ENCODE measurements around the gene CCDC194.

DNA sequence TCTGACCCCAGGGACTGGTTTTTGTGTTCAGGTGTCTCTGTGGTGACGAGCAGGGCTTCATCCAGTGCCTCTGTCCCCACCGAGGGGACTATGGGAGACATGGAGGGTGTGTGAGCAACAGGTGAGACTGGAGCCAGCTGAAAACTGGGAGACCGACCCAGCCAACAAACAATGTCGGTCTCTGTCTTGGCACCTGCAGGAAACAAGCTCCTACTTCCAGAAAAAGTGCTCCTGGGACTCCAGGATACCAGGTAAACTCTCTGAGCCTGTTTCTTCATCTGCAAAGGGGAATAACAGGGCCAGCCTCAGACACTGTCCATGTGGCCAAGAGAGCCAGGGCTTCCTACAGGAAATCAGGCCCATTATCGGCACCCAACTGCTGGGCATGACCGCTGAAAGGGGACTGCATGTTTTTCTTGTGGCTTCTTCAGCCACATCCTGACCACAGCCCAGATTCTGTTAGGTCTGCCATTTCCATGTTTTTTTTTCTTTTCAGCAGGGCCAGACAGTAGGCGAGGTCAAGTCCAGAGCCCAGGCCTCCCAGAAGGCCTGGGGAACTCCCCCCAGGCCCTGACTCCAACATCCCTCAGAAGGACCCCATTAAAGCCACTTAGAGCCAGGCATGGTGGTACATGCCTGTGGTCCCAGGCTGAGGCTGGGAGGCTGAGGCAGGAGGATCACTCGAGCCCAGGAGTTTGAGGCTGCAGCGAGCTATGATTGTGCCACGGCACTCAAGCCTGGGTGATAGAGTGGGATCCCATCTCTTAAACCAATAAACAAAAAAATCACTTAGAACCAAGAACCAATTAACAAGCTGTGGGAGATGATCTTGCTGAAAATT is 12.3 kb upstream of the CCDC194 start:
- TF ChIP-seq KLF9 (tag by site-specific recombination; IDR thresholded peaks at IDR 0.05; ENCODE audit: low read depth), result no peak
- TF ChIP-seq, protein P1, sequence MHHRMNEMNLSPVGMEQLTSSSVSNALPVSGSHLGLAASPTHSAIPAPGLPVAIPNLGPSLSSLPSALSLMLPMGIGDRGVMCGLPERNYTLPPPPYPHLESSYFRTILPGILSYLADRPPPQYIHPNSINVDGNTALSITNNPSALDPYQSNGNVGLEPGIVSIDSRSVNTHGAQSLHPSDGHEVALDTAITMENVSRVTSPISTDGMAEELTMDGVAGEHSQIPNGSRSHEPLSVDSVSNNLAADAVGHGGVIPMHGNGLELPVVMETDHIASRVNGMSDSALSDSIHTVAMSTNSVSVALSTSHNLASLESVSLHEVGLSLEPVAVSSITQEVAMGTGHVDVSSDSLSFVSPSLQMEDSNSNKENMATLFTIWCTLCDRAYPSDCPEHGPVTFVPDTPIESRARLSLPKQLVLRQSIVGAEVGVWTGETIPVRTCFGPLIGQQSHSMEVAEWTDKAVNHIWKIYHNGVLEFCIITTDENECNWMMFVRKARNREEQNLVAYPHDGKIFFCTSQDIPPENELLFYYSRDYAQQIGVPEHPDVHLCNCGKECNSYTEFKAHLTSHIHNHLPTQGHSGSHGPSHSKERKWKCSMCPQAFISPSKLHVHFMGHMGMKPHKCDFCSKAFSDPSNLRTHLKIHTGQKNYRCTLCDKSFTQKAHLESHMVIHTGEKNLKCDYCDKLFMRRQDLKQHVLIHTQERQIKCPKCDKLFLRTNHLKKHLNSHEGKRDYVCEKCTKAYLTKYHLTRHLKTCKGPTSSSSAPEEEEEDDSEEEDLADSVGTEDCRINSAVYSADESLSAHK (tag by site-specific recombination; IDR thresholded peaks at IDR 0.05), result no peak
- TF ChIP-seq, protein P2, sequence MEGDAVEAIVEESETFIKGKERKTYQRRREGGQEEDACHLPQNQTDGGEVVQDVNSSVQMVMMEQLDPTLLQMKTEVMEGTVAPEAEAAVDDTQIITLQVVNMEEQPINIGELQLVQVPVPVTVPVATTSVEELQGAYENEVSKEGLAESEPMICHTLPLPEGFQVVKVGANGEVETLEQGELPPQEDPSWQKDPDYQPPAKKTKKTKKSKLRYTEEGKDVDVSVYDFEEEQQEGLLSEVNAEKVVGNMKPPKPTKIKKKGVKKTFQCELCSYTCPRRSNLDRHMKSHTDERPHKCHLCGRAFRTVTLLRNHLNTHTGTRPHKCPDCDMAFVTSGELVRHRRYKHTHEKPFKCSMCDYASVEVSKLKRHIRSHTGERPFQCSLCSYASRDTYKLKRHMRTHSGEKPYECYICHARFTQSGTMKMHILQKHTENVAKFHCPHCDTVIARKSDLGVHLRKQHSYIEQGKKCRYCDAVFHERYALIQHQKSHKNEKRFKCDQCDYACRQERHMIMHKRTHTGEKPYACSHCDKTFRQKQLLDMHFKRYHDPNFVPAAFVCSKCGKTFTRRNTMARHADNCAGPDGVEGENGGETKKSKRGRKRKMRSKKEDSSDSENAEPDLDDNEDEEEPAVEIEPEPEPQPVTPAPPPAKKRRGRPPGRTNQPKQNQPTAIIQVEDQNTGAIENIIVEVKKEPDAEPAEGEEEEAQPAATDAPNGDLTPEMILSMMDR (tag by site-specific recombination; IDR thresholded peaks at IDR 0.05), result no peak
- TF ChIP-seq ZNF221 (tag by site-specific recombination; IDR thresholded peaks at IDR 0.05; ENCODE audit: borderline replicate concordance), result no peak
- no peak for TF ChIP-seq YY1 (tag by site-specific recombination; IDR thresholded peaks at IDR 0.05)
- no peak for TF ChIP-seq ZNF138 (tag by site-specific recombination; IDR thresholded peaks at IDR 0.05; ENCODE audit: borderline replicate concordance)
- TF ChIP-seq, protein P3, sequence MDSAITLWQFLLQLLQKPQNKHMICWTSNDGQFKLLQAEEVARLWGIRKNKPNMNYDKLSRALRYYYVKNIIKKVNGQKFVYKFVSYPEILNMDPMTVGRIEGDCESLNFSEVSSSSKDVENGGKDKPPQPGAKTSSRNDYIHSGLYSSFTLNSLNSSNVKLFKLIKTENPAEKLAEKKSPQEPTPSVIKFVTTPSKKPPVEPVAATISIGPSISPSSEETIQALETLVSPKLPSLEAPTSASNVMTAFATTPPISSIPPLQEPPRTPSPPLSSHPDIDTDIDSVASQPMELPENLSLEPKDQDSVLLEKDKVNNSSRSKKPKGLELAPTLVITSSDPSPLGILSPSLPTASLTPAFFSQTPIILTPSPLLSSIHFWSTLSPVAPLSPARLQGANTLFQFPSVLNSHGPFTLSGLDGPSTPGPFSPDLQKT (IDR thresholded peaks at IDR 0.05; ENCODE audit: borderline replicate concordance, low read depth, low read length), result no peak
- no peak for TF ChIP-seq ZNF561 (tag by site-specific recombination; IDR thresholded peaks at IDR 0.05; ENCODE audit: borderline replicate concordance)
- no peak for TF ChIP-seq ZFHX2 (tag by site-specific recombination; conservative IDR thresholded peaks at IDR 0.05)
- TF ChIP-seq ZNF585B (tag by site-specific recombination; IDR thresholded peaks at IDR 0.05), result no peak
- no peak for TF ChIP-seq KLF1 (tag by site-specific recombination; IDR thresholded peaks at IDR 0.05)
- TF ChIP-seq, protein P4, sequence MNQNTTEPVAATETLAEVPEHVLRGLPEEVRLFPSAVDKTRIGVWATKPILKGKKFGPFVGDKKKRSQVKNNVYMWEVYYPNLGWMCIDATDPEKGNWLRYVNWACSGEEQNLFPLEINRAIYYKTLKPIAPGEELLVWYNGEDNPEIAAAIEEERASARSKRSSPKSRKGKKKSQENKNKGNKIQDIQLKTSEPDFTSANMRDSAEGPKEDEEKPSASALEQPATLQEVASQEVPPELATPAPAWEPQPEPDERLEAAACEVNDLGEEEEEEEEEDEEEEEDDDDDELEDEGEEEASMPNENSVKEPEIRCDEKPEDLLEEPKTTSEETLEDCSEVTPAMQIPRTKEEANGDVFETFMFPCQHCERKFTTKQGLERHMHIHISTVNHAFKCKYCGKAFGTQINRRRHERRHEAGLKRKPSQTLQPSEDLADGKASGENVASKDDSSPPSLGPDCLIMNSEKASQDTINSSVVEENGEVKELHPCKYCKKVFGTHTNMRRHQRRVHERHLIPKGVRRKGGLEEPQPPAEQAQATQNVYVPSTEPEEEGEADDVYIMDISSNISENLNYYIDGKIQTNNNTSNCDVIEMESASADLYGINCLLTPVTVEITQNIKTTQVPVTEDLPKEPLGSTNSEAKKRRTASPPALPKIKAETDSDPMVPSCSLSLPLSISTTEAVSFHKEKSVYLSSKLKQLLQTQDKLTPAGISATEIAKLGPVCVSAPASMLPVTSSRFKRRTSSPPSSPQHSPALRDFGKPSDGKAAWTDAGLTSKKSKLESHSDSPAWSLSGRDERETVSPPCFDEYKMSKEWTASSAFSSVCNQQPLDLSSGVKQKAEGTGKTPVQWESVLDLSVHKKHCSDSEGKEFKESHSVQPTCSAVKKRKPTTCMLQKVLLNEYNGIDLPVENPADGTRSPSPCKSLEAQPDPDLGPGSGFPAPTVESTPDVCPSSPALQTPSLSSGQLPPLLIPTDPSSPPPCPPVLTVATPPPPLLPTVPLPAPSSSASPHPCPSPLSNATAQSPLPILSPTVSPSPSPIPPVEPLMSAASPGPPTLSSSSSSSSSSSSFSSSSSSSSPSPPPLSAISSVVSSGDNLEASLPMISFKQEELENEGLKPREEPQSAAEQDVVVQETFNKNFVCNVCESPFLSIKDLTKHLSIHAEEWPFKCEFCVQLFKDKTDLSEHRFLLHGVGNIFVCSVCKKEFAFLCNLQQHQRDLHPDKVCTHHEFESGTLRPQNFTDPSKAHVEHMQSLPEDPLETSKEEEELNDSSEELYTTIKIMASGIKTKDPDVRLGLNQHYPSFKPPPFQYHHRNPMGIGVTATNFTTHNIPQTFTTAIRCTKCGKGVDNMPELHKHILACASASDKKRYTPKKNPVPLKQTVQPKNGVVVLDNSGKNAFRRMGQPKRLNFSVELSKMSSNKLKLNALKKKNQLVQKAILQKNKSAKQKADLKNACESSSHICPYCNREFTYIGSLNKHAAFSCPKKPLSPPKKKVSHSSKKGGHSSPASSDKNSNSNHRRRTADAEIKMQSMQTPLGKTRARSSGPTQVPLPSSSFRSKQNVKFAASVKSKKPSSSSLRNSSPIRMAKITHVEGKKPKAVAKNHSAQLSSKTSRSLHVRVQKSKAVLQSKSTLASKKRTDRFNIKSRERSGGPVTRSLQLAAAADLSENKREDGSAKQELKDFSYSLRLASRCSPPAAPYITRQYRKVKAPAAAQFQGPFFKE (tag by site-specific recombination; IDR thresholded peaks at IDR 0.05; ENCODE audit: borderline replicate concordance), result no peak
- no peak for TF ChIP-seq ZNF785 (tag by site-specific recombination; IDR thresholded peaks at IDR 0.05)
